ENCODE measurements around the gene STPG4. TPM values are rescaled to one million over a fixed set of nuclear protein-coding genes. Genes with fewer than 3 reads are reported as not detected.

Gene STPG4
- total RNA-seq, 4 donors from 2014 or later, result 0.46 to 1.2 (median 0.63) TPM; not detected in 1

DNA sequence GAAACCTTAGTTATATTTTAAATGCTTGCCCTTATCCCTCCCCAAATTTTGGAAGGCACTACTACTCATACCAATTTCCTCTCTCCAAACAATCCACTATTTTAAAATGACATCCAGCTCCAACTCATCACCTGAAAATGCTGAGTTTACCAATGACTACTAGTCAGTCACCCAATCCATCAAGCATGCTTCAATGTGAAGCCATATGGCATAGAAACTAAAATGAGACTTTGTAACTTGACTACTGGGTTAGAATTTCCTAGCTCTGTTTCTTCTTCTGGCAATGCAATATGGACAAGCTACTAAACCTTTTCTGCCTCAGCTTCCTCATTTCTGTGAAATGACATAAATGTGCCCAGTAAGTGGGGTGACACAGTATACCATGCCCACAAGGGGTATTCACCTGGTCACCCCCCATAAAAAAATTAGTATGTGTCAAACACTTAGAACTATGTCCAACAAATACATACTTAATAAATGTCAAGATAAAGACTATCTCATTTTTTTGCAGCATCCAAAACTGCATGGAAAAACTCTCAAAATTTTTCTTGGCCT is 10.0 kb upstream of the STPG4 start:
- no peak for DNase-seq (ENCODE audit: low spot score)
- no peak for ATAC-seq (ENCODE audit: low FRiP score)
- TF ChIP-seq CTCF (IDR thresholded peaks at IDR 0.05), result no peak

GRCh38 chr2:47162780-47163179 is 7.7 kb upstream of the STPG4 start:
- no peak for DNase-seq (ENCODE audit: low spot score)
- TF ChIP-seq CTCF (IDR thresholded peaks at IDR 0.05), result no peak
- no peak for ATAC-seq (ENCODE audit: low FRiP score)

DNA sequence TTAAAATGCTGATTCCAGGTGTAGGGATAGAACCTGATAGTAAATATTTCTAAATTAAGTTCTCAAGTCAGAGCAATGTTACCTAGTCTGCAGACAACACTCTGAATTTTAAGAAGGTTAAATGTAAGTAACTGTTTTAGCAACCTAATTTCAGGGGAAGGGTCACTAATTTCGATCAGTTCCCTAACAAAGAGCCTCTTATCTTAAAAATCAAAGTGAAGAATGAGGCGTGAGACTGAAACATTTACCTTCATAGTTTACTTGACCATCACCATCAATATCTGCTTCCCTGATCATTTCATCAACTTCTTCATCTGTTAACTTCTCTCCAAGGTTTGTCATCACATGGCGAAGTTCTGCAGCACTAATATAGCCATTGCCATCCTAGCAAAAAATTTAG is 6.4 kb upstream of the STPG4 start:
- ATAC-seq (ENCODE audit: low FRiP score) (no peak), DNase-seq (ENCODE audit: low spot score) (no peak)
- no peak for TF ChIP-seq CTCF (IDR thresholded peaks at IDR 0.05)

DNA sequence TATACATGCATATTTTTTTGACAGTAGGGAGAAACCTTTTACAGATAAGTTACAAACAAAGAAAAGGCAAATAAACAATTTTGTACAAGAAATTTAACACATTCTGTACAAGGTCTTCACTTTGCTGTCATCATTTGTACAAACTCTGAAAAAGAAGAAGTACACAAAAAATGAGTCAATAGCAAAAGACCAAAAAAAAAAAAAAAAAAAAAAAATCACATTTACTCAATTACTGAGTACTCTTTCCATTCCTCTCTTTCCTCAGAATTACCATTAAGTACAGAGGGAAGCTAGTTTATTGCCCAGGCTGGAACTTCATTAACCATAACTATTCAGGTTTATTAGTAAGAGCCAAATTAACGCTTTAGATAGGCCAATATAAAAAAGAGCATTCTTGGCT is 5.6 kb upstream of the STPG4 start:
- no peak for ATAC-seq (ENCODE audit: low FRiP score)
- no peak for TF ChIP-seq CTCF (IDR thresholded peaks at IDR 0.05)
- no peak for DNase-seq (ENCODE audit: low spot score)

DNA sequence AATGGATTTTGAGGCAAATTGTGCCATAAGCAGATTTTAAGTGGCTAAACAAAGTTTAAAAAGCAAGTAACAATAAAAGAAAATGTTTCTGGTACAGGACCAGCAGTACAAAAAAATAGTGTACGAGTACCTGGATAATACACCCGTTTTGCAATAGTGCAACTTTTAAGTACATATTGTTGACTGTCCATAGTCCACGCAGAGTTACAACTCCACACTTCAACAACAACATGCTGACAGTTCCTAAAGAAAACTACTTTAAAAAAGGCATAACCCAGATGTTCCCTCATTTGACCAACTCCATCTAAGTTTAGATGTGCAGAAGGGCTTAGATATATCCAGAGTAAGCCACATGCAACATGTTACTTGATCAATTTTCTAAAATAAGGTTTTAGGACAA is 5.1 kb upstream of the STPG4 start:
- no peak for ATAC-seq (ENCODE audit: low FRiP score)
- no peak for TF ChIP-seq CTCF (IDR thresholded peaks at IDR 0.05)
- no peak for DNase-seq (ENCODE audit: low spot score)

DNA sequence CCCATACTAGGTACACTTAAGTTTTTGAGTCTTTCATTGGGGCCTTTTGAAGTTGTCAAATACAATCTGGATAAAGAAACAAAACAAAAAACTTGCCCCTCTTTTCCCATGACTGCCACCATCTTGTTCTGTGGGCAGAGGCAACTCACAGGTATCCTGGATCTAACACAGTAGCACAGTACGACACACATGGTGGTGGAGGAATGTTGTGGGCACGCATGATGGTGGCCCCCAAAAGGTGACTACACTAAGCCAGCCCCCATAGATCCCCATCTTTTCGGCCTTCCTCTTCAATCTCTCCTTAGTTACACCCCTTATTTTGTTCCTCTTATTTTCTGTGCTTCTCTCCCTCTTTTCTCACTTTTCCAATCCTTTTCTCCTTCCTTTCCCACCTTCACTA is 4.5 kb upstream of the STPG4 start:
- no peak for TF ChIP-seq CTCF (IDR thresholded peaks at IDR 0.05)
- no peak for ATAC-seq (ENCODE audit: low FRiP score)
- DNase-seq (ENCODE audit: low spot score), result no peak

DNA sequence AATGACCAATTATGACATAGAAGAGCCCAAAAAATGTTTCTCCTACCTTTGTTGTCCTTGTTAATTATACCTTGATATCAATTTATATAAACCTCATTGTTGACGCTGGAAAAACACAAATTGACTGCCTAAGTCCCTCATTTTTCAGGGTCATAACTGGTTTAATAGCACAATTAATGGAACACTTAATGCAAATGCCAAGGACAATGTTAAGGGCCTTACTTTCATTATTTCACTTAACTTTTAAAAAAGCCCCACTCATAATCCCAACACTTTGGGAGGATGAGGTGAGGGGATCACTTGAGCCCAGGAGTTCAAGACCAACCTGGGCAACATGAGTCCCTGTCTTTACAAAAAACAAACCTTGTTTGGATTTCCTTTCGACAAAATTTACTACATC is 3.5 kb upstream of the STPG4 start:
- DNase-seq (ENCODE audit: low spot score) (no peak), ATAC-seq (ENCODE audit: low FRiP score) (no peak)
- TF ChIP-seq CTCF (IDR thresholded peaks at IDR 0.05), result no peak

All from omental fat pad (tissue), 4 donors.